Adipose tissue (tissue), 3 donors: ENCODE measurements around the gene ANKIB1. TPM values are rescaled to one million over a fixed set of nuclear protein-coding genes. Genes with fewer than 3 reads are reported as not detected.
"Not testable (repeated sequence)": the region's sequence is repeated elsewhere in the genome, so short reads cannot be mapped to it uniquely, and the experiment has no call there.

Source experiments
- H3K27ac ChIP-seq: one replicate; pipeline ENCODE4 v1.5.1; 2013; ENCODE audit warnings: low read depth, low read length
- WGBS, 3 donors: extraction: QIAGEN DNeasy Blood & Tissue Kit; methylation state at CpG; one replicate each; pipeline ENCODE4 v1.1.7; 2013; 5-methylcytosine and 5-hydroxymethylcytosine counted together
- polyA plus RNA-seq, 3 donors: library from polyadenylated mRNA; stranded (reverse); fragments of 200-250 nt; gene quantifications; one replicate each; pipeline ENCODE4 v1.2.3, GENCODE V29; 2013
- donor health status: healthy with polysubstance abuse.
- donor health status: Bipolar disorder and iron deficiency.
- donor health status: healthy.

ANKIB1 gene
- polyA plus RNA-seq, 3 donors = 7.5 to 19.2 (median 11.1) TPM

- H3K27ac ChIP-seq = no peak overlapping the region
- 95 to 96% (median 96%) methylated on average over 3 of the region's 3 CpGs for WGBS, 3 donors
These were observed 114.0 kb downstream of the ANKIB1 start for GRCh38 chr7:92359801-92360200.

- no peak overlapping the region for H3K27ac ChIP-seq
- WGBS, 3 donors = 87 to 94% (median 92%) methylated on average over 1 of the region's 1 CpG
These were observed 114.6 kb downstream of the ANKIB1 start for GRCh38 chr7:92360387-92360786.

GRCh38 chr7:92362131-92362530 lies 116.4 kb downstream of the ANKIB1 start:
- no peak overlapping the region for H3K27ac ChIP-seq
- WGBS, 3 donors = 71 to 93% (median 79%) methylated on average over 2 of the region's 2 CpGs

GRCh38 chr7:92366730-92367129 lies 121.0 kb downstream of the ANKIB1 start:
- WGBS, 3 donors = 94 to 98% (median 97%) methylated on average over 2 of the region's 2 CpGs
- no peak overlapping the region for H3K27ac ChIP-seq

GRCh38 chr7:92368741-92369140 lies 123.0 kb downstream of the ANKIB1 start:
- no peak overlapping the region for H3K27ac ChIP-seq
- 86 to 94% (median 91%) methylated on average over 1 of the region's 1 CpG for WGBS, 3 donors

GRCh38 chr7:92375013-92375412 lies 129.2 kb downstream of the ANKIB1 start:
- H3K27ac ChIP-seq = no peak overlapping the region

DNA sequence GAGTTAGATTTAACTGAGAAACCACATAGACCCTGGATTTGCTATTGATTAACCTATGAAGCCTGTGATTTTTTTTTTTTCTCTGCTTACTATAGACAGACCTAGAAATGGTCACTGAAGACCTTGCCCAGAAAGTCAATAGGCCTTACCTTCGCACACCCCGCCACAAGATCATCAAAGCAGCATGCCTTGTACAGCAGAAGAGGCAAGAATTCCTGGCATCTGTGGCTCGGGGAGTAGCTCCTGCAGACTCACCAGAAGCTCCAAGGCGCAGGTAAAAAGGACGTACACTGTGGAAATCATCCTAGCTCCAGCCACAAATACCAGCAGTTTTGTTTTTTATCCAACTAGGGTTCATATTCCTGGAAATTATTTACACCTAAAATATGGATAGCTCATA lies 145.3 kb downstream of the ANKIB1 start:
- WGBS, 3 donors = 91 to 95% (median 93%) methylated on average over 5 of the region's 5 CpGs
- no peak overlapping the region for H3K27ac ChIP-seq

DNA sequence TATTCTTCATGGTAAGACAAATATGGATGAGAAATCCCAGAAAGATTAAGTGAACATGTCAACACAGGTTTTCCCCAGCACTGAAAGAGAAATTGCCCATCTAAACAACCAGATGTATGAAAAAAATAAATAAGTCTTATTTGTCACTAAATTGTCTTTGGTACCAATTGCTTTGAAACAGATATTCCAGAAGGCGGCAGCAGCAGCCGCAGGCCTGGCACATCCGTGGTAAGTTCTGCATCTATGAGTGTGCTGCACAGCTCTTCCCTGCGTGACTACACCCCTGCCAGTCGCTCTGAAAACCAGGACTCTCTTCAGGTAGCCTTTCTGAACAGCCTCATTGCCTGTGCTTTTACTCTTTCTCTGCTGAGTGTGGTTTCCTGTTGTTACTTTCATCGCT lies 151.8 kb downstream of the ANKIB1 start:
- H3K27ac ChIP-seq = no peak overlapping the region
- WGBS, 3 donors = 95 to 96% (median 96%) methylated on average over 6 of the region's 6 CpGs

GRCh38 chr7:92400013-92400412 lies 154.2 kb downstream of the ANKIB1 start:
- H3K27ac ChIP-seq = no peak overlapping the region
- WGBS, 3 donors = 75 to 87% (median 78%) methylated on average over 2 of the region's 2 CpGs

DNA sequence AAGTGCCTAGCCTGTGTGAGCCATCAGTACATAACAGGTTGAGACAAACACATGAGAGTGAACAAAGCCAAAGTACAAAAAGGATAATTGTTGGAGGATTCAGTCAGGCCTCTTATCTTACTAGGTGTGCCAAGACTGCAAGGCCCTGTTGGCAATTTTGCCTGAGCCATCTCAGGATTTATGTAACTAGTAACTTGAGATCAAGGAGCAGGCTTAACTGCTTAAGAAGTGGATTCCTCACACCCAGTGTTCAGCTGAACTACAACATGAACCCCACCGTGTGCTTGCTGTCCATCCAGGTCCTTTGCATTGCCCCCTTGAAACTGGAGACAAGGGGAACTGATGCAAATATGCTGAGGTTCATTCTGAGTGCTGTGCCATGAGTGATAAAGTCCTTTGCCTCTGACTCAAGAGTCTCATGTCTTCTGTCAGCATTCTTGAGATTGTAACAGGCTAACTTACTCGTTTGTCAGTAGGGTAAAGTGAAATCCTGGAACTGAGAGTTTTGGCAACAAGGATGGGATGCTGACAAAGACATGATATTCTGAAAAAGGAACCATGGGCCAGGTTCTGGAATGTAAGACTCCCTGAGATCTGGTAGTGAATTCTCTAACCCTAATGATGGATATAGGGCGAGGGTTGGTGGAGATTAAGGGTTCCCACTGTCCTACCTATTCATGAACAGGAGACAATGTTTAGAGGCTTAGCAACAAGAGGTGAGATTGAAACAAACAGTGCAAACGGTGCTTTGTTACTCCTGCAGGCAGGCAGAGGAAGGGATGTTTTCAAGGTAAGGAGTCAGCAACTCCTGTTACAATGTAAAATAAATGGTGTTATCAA lies 157.4 kb downstream of the ANKIB1 start:
- no peak overlapping the region for H3K27ac ChIP-seq
- 66 to 73% (median 71%) methylated on average over 4 of the region's 4 CpGs for WGBS, 3 donors

GRCh38 chr7:92403760-92404074 lies 157.9 kb downstream of the ANKIB1 start:
- 81 to 87% (median 84%) methylated on average over 6 of the region's 6 CpGs for WGBS, 3 donors
- no peak overlapping the region for H3K27ac ChIP-seq

DNA sequence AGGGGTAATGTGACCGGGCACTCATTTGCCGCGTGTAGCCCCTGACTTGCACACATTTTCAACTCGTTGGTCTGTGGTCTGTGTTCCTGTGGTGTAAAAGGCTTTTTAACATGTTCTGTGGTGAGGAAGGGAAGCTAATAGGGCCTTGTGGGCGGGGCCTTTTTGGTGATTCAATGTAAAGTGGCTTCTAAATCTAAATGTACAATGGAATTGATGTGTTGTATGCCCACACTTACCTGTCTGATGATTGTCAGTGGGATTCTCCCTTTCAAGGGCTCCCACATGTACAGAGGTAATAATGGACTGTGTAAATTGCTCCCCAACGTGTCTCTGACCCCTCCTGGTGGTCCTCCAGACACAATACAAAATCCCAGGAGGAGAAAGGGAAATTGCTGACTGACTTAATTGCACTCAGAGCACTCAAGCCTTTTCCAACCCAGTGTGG lies 158.4 kb downstream of the ANKIB1 start:
- WGBS, 3 donors = 58 to 85% (median 61%) methylated on average over 6 of the region's 6 CpGs
- H3K27ac ChIP-seq = no peak overlapping the region

DNA sequence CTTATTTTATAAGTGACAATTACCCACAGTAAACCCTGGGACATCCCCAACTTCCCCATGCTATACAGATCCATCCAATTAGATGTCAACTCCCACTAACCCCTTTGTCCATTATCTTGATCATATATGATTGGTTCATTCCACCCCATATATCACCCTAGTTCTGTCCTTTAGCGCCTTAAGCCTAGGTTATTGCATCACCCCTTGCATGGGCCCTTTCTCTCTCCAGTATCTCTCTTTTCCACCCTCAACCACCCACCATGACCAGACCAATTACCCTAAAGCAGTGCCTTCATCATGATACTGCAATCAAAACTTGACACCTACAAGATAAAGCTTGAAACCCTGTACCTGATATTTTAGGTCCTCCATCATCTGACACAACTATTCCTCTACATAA lies 163.6 kb downstream of the ANKIB1 start:
- WGBS, 3 donors = 94 to 100% (median 96%) methylated on average over 1 of the region's 1 CpG
- H3K27ac ChIP-seq = no peak overlapping the region

- 86 to 95% (median 94%) methylated on average over 4 to 6 of the region's 6 CpGs for whole genome bisulfite sequencing, 3 donors
- not testable (repeated sequence) for H3K27ac ChIP-seq
These were observed 164.4 kb downstream of the ANKIB1 start for GRCh38 chr7:92410162-92410561.

DNA sequence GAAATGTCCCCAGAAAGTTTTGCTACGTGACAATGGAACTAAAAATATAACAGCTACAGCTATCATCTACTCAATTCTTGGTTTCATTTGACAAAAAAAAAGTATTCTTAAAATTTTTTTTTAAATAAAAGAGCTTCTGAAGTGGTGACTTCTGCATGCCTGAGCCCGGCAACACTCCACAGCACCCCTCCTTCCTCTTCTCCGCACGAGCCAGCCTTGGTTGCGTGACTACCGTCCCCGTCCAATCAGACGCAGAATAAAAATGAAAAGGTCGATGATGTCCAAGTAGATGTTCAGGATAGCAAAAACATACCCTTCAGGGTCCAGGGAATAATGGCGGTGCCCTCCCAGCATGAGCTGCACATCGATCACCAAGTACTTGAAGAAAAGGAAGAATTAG lies 167.0 kb downstream of the ANKIB1 start:
- 73 to 80% (median 75%) methylated on average over 11 of the region's 11 CpGs for WGBS, 3 donors

GRCh38 chr7:92413550-92413949 lies 167.8 kb downstream of the ANKIB1 start:
- no peak overlapping the region for H3K27ac ChIP-seq
- WGBS, 3 donors = 56 to 73% (median 58%) methylated on average over 5 of the region's 5 CpGs

More for the DNA sequence above, 167.0 kb downstream of the ANKIB1 start:
- H3K27ac ChIP-seq = no peak overlapping the region

- 80 to 82% (median 81%) methylated on average over 5 of the region's 5 CpGs for WGBS, 3 donors
- no peak overlapping the region for H3K27ac ChIP-seq
These were observed 169.5 kb downstream of the ANKIB1 start for GRCh38 chr7:92415225-92415624.

DNA sequence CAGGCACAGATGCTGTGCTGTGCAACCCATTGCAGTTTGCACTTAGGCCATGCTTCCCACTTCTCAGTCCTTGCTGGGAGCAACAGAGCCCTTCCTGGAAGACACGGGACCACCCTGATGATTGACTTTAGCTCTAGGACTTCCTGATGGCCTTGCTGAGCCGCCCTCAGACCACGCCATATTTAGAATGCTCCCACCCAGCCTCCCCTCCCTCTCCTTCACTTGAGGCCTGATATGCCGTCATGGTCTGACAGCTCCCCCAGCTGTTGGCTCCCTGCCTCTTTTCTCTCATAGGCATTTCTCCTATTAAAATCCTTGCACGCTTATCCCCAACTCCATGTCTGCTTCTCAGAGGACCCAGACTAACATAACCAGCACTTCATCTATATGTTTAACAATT lies 172.1 kb downstream of the ANKIB1 start:
- H3K27ac ChIP-seq = no peak overlapping the region
- WGBS, 3 donors = 75 to 77% (median 76%) methylated on average over 5 of the region's 5 CpGs

- 41 to 52% (median 52%) methylated on average over 5 of the region's 5 CpGs for WGBS, 3 donors
These were observed 176.1 kb downstream of the ANKIB1 start for GRCh38 chr7:92421676-92422435.

GRCh38 chr7:92422926-92423325 lies 177.2 kb downstream of the ANKIB1 start:
- 93 to 97% (median 96%) methylated on average over 6 of the region's 6 CpGs for WGBS, 3 donors

More at GRCh38 chr7:92421676-92422435, 176.1 kb downstream of the ANKIB1 start:
- H3K27ac ChIP-seq = no peak overlapping the region

More at GRCh38 chr7:92422926-92423325, 177.2 kb downstream of the ANKIB1 start:
- H3K27ac ChIP-seq = no peak overlapping the region
